ENCODE results near the gene YDJC. TPM values are rescaled to one million over a fixed set of nuclear protein-coding genes. Genes with fewer than 3 reads are reported as not detected.

The YDJC gene
- total and polyA plus RNA-seq, 2 of the 8 experiments (the other 6 are each of a cell fraction or from before 2014, with no cell fraction given), result 36.7 to 45.2 TPM

GRCh38 chr22:21636629-21637218 is 6.9 kb upstream of the YDJC start (continued):
- TF ChIP-seq, protein P1, sequence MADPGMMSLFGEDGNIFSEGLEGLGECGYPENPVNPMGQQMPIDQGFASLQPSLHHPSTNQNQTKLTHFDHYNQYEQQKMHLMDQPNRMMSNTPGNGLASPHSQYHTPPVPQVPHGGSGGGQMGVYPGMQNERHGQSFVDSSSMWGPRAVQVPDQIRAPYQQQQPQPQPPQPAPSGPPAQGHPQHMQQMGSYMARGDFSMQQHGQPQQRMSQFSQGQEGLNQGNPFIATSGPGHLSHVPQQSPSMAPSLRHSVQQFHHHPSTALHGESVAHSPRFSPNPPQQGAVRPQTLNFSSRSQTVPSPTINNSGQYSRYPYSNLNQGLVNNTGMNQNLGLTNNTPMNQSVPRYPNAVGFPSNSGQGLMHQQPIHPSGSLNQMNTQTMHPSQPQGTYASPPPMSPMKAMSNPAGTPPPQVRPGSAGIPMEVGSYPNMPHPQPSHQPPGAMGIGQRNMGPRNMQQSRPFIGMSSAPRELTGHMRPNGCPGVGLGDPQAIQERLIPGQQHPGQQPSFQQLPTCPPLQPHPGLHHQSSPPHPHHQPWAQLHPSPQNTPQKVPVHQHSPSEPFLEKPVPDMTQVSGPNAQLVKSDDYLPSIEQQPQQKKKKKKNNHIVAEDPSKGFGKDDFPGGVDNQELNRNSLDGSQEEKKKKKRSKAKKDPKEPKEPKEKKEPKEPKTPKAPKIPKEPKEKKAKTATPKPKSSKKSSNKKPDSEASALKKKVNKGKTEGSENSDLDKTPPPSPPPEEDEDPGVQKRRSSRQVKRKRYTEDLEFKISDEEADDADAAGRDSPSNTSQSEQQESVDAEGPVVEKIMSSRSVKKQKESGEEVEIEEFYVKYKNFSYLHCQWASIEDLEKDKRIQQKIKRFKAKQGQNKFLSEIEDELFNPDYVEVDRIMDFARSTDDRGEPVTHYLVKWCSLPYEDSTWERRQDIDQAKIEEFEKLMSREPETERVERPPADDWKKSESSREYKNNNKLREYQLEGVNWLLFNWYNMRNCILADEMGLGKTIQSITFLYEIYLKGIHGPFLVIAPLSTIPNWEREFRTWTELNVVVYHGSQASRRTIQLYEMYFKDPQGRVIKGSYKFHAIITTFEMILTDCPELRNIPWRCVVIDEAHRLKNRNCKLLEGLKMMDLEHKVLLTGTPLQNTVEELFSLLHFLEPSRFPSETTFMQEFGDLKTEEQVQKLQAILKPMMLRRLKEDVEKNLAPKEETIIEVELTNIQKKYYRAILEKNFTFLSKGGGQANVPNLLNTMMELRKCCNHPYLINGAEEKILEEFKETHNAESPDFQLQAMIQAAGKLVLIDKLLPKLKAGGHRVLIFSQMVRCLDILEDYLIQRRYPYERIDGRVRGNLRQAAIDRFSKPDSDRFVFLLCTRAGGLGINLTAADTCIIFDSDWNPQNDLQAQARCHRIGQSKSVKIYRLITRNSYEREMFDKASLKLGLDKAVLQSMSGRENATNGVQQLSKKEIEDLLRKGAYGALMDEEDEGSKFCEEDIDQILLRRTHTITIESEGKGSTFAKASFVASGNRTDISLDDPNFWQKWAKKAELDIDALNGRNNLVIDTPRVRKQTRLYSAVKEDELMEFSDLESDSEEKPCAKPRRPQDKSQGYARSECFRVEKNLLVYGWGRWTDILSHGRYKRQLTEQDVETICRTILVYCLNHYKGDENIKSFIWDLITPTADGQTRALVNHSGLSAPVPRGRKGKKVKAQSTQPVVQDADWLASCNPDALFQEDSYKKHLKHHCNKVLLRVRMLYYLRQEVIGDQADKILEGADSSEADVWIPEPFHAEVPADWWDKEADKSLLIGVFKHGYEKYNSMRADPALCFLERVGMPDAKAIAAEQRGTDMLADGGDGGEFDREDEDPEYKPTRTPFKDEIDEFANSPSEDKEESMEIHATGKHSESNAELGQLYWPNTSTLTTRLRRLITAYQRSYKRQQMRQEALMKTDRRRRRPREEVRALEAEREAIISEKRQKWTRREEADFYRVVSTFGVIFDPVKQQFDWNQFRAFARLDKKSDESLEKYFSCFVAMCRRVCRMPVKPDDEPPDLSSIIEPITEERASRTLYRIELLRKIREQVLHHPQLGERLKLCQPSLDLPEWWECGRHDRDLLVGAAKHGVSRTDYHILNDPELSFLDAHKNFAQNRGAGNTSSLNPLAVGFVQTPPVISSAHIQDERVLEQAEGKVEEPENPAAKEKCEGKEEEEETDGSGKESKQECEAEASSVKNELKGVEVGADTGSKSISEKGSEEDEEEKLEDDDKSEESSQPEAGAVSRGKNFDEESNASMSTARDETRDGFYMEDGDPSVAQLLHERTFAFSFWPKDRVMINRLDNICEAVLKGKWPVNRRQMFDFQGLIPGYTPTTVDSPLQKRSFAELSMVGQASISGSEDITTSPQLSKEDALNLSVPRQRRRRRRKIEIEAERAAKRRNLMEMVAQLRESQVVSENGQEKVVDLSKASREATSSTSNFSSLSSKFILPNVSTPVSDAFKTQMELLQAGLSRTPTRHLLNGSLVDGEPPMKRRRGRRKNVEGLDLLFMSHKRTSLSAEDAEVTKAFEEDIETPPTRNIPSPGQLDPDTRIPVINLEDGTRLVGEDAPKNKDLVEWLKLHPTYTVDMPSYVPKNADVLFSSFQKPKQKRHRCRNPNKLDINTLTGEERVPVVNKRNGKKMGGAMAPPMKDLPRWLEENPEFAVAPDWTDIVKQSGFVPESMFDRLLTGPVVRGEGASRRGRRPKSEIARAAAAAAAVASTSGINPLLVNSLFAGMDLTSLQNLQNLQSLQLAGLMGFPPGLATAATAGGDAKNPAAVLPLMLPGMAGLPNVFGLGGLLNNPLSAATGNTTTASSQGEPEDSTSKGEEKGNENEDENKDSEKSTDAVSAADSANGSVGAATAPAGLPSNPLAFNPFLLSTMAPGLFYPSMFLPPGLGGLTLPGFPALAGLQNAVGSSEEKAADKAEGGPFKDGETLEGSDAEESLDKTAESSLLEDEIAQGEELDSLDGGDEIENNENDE (IDR thresholded peaks at IDR 0.05; ENCODE audit: insufficient replicate concordance, low read length), result no peak
- TF ChIP-seq, protein P2, sequence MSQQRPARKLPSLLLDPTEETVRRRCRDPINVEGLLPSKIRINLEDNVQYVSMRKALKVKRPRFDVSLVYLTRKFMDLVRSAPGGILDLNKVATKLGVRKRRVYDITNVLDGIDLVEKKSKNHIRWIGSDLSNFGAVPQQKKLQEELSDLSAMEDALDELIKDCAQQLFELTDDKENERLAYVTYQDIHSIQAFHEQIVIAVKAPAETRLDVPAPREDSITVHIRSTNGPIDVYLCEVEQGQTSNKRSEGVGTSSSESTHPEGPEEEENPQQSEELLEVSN (IDR thresholded peaks at IDR 0.05), result no peak
- no peak for TF ChIP-seq SIN3A (conservative IDR thresholded peaks at IDR 0.05 in 1 of 2, IDR thresholded peaks at IDR 0.05 in 1 of 2; ENCODE audit: low read depth in 1 of 2, low read length in 2 of 2)
- no peak for TF ChIP-seq EP300 (IDR thresholded peaks at IDR 0.05; ENCODE audit: borderline replicate concordance in 1 of 2, low read depth in 2 of 2, low read length in 2 of 2)
- TF ChIP-seq, protein P3, sequence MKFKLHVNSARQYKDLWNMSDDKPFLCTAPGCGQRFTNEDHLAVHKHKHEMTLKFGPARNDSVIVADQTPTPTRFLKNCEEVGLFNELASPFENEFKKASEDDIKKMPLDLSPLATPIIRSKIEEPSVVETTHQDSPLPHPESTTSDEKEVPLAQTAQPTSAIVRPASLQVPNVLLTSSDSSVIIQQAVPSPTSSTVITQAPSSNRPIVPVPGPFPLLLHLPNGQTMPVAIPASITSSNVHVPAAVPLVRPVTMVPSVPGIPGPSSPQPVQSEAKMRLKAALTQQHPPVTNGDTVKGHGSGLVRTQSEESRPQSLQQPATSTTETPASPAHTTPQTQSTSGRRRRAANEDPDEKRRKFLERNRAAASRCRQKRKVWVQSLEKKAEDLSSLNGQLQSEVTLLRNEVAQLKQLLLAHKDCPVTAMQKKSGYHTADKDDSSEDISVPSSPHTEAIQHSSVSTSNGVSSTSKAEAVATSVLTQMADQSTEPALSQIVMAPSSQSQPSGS (IDR thresholded peaks at IDR 0.05; ENCODE audit: low read length), result no peak
- no peak for TF ChIP-seq JUN (IDR thresholded peaks at IDR 0.05; ENCODE audit: low read depth, low read length)
- no peak for TF ChIP-seq CEBPB (IDR thresholded peaks at IDR 0.05; ENCODE audit: low read depth, low read length)

Data from H1 (cell line).